H7 (cell line): ENCODE data around the gene DGKB. TPM values are rescaled to one million over a fixed set of nuclear protein-coding genes. Genes with fewer than 3 reads are reported as not detected.

Experiments
- DNase-seq: peaks from one replicate; pipeline ENCODE4 v3.0.0; 2012
- H3K27me3 ChIP-seq: 2 replicates; pipeline ENCODE4 v1.6.0; 2011; ENCODE audit warnings: mild to moderate bottlenecking, low read length; ENCODE audit not compliant: control insufficient read depth, insufficient read depth
- H3K36me3 ChIP-seq: replicated peaks from 2 replicates; pipeline ENCODE4 v1.5.1; 2011; ENCODE audit warnings: low read length; ENCODE audit not compliant: control insufficient read depth, insufficient read depth
- H3K4me3 ChIP-seq: 2 replicates; pipeline ENCODE4 v1.5.1; 2011; ENCODE audit warnings: low read depth, mild to moderate bottlenecking, control low read depth, low read length, moderate library complexity; ENCODE audit not compliant: insufficient read depth
- total RNA-seq: library from RNA; depleted of rRNA; stranded (reverse); fragments of >200 nt; shearing (Covaris generic); gene quantifications from 2 replicates; pipeline ENCODE4 v1.2.3, GENCODE V29; 2014

DGKB gene
- total RNA-seq, 1 experiment from 2014 or later = 0.52 TPM

DNA sequence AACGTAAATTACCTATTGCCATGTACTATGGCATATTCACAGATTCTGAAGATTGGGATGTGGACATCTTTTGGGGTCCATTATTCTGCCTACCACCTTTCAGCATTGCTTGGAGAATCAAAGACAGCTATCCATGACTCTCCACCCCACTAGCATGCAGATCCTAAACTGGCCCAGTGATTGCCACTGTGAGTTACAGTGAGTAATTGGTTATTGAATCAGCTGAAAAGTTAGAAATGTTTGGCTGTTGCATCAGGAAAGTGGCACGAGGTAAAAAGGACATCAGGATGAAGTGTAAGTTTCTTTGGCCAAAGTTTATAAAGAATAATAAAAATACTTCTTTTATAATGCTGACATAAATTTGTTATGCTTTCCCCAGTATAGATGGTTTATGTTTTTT is 764.9 kb downstream of the DGKB start:
- Histone ChIP-seq H3K36me3 (no peaks in the 10 kb centered on the region), H3K27me3 (no peaks in the 10 kb centered on the region), H3K4me3 (no peak overlapping the region)
- no peak for DNase-seq

DNA sequence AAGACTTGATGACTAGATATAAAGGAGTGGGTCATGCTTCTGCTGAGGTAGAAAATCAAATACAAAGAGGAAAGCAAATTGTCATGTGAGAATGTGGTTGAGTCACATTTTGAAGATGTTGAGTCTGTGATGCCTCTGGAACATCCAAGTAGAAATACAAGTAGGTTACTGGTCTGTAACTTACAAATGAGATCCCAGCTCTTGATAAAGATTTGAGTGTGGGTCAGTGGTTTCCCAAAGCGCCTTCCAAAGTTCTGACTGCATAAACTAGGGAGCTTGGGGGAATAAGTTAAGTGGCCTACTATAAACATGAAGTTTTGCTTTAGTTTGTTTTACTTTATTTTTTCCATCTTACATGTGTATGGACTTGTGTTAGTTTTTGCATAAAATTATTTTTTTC is 768.8 kb downstream of the DGKB start:
- Histone ChIP-seq H3K4me3 (no peak overlapping the region), H3K36me3 (no peaks in the 10 kb centered on the region), H3K27me3 (no peaks in the 10 kb centered on the region)
- DNase-seq = no peak

DNA sequence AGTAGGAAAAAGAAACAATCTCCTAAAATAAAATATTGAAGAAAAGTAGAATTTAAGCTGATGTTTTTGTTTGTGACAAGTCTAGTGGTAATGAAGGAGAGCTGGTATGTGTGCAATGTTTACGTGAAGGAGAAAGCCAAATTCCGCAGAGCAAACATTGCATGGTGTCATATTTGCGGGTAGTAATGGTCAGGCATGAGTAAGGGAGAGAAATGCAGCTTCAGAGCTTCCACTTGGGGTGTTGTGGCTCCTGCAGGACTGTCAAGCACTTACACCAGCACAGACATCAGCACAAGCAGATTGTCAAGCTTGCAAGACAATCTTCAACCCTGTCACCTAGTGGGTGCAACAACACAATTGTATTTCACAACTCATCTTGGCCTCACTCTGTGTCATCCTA is 776.6 kb downstream of the DGKB start:
- no peaks in the 10 kb centered on the region for H3K36me3 ChIP-seq
- DNase-seq = peak; percentile 5
- H3K27me3 ChIP-seq = no peaks in the 10 kb centered on the region
- no peak overlapping the region for H3K4me3 ChIP-seq

- Histone ChIP-seq H3K27me3 (no peaks in the 10 kb centered on the region), H3K36me3 (no peaks in the 10 kb centered on the region), H3K4me3 (no peak overlapping the region)
- no peak for DNase-seq
These were observed 777.8 kb downstream of the DGKB start for GRCh38 chr7:14124716-14125115.

DNA sequence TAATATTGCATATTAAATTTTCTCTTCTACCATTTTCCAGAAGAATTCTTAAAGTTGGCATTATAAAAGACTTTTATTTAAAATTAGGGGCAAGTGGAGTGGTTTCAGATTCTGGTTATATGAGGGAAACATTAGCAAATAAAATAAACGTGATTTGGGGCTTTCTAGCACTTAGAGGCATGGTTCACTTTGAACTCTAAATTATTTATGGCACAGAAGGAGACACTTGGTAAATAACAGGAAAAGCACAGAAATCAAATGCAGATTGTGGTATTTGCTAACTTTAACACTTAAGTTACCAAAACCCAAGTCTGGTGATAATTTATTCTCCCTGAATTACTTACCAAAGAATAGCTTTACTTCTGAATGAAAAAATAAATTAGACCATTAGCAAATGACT is 778.6 kb downstream of the DGKB start:
- Histone ChIP-seq H3K27me3 (no peaks in the 10 kb centered on the region), H3K4me3 (no peak overlapping the region), H3K36me3 (no peaks in the 10 kb centered on the region)
- DNase-seq = no peak

- no peak for DNase-seq
- H3K27me3 ChIP-seq = no peaks in the 10 kb centered on the region
- H3K36me3 ChIP-seq = no peaks in the 10 kb centered on the region
- no peak overlapping the region for H3K4me3 ChIP-seq
These were observed 786.9 kb downstream of the DGKB start for GRCh38 chr7:14115701-14116100.

GRCh38 chr7:14104861-14105260 is 797.7 kb downstream of the DGKB start:
- DNase-seq = no peak
- Histone ChIP-seq H3K27me3 (no peaks in the 10 kb centered on the region), H3K4me3 (no peak overlapping the region), H3K36me3 (no peaks in the 10 kb centered on the region)

GRCh38 chr7:14096159-14096558 is 806.4 kb downstream of the DGKB start:
- no peaks in the 10 kb centered on the region for H3K36me3 ChIP-seq
- DNase-seq = no peak
- H3K27me3 ChIP-seq = no peaks in the 10 kb centered on the region
- no peak overlapping the region for H3K4me3 ChIP-seq

DNA sequence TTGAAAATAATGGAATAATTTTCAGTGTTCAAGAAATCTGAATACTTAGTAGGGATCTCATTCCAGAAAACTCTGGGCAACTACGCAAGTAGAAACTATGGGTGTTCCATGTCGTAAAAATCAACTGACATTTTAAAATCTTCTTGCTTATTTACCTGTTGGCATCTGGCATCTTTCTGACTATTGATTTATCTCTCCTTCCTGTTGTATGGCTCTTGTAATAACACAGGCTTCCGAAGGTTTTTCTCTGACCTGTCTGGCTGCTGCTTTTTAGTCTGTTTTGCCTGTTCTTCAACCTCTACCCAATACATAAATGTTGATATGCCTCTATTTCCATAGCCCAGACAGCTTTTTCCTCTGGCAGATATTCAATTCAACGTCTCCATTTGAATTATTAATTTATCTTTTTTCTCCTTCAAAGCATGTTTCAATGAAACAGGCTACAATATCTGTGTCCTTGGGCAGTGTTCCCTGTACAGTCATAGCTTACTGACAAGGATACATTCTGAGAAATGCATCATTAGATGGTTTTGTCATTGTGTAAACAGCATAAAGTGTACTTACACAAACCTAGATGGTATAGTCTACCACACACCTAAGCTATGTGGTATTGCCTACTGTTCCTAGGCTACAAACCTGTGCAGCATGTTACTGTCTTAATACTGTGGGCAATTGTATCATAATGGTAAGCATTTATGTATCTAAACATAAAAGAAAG is 807.2 kb downstream of the DGKB start:
- Histone ChIP-seq H3K4me3 (no peak overlapping the region), H3K36me3 (no peaks in the 10 kb centered on the region), H3K27me3 (no peaks in the 10 kb centered on the region)
- DNase-seq = no peak
